ENCODE data around the gene EPHA4.
"Not testable (repeated sequence)": the region's sequence is repeated elsewhere in the genome, so short reads cannot be mapped to it uniquely, and the experiment has no call there.

The EPHA4 gene

DNA sequence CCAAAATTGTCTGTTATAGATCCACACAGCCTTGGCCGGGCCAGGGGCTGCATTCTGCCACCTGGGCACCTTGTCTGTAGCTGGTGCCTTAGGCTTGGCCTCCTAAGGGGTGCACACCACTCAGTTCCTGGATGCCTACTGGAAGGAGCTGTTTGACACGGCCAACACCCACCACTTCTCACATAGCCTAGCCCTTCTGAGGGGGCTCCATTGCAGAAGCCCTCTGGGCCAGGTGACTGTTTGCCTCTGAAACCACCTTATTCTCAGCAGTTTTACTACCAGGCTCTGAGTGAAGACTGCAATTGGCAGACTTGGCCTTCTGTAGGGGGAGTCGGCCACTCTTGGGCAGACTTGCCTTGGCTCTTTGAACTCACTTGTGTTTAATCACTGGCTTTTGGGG is 39.5 kb downstream of the EPHA4 start:
- FAIRE-seq: no peak

GRCh38 chr2:221530653-221531037 is 41.5 kb downstream of the EPHA4 start:
- no peak for FAIRE-seq

- FAIRE-seq: peak; percentile 50
Observed at GRCh38 chr2:221529943-221530652, 42.0 kb downstream of the EPHA4 start.

DNA sequence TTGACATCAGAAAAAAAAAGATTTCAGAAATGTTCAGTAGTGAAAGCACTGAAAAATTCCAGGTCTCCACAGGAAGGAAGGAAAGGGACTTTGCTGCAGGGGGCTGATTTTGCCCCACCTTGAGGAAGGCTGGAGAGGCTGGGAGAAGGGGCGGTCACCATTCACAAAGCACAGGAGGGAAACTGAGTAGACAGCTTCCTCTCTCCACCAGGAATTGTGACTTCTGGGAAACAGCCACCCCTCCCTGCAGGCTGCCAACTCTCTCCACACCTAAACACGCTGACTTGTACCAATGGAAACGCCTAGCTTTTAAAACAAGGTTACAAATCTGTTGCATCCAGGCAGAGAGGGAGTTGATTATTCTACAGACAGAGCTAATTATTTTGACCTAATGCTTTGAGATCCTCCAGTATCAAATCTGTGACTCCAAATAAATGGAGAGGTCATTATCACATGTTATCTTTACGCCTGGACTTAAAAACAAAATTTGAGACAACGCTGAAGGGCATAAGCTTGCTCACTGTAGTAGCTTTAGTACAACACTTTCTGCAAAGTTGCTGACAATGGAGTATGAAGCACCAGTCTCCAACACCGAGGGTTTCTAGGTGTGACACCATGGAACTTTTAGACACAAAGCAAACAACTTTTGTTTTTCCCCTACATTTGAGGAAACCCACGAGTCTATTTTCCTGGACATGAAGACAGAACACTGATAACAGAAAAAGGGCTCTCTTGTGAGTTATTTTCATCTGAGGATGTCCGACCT is 42.7 kb downstream of the EPHA4 start:
- FAIRE-seq: no peak

GRCh38 chr2:221527776-221528309 is 44.3 kb downstream of the EPHA4 start:
- no peak for FAIRE-seq

- FAIRE-seq: no peak
Observed at GRCh38 chr2:221524158-221524557, 47.9 kb downstream of the EPHA4 start.

- no peak for FAIRE-seq
Observed at GRCh38 chr2:221521233-221521845, 50.8 kb downstream of the EPHA4 start.

GRCh38 chr2:221518935-221519625 is 53.0 kb downstream of the EPHA4 start:
- FAIRE-seq: no peak

- FAIRE-seq: no peak
Observed at GRCh38 chr2:221518201-221518934, 53.7 kb downstream of the EPHA4 start.

DNA sequence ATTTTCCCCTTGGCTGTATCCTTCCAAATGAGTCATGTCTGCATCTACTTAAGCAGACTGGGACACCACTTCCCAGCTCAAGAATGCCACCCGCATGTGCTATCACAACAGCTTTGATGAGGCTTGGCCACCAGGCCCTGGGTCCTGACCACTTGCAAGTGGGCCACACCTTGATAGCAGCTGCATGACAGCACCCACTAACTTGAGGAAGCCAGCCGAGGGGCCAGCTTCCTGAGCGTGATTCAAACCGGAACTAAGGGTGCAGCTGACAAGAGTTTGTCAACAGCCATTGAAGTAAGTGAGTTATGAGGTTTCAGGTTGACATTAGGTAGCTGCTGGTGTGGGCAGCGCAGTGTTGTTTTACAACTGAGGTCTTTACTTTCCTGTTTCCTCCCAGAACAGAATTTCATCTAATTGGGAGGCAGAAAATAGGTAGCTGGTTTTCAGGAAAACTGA is 54.4 kb downstream of the EPHA4 start:
- no peak for FAIRE-seq

DNA sequence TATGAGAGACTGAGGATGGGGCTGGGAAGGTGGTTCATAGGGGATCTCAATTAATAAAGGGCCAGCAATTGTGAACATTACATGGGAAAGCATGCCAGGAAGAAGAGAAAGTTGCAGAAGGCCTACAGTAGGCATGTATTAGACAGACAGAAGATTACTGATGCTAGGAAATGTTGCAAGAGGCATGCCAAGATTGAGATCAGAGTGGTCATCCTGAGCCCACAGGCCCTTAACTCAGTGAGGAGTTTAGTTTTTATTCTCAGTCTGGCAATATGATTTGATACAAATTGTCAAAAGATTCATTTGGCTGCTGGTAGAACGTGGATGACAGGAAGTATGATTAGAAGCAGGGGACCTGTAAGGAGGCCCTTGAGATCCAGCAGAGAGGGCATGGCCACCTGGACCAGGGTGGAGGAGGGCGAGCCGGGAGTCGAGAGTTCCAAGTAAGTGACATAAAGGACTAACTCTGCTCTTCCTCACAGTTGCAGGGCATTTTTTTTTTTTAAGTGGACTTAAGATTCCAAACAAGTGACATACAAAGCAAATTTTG is 54.9 kb downstream of the EPHA4 start:
- FAIRE-seq: no peak

DNA sequence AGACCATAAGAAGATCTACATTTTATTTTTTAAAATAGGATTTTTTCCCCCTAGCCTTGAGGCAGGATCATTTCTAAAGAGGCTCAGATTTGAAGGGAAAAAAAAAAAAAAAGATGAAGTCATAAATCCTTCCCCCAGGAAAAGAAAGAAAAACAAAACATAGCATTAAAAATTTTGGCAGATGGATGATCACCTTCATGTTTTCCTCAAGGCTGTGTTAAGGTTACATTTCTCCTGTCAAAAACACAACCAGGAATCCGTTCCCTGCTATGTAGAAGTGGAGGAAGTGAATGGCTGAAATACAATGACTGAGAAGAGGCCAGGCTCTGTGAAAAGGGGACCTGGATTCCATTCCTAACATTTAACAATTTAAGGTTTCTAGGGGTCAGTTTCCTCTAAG is 56.2 kb downstream of the EPHA4 start:
- FAIRE-seq: no peak

- FAIRE-seq: no peak
Observed at GRCh38 chr2:221514305-221515040, 57.6 kb downstream of the EPHA4 start.

- no peak for FAIRE-seq
Observed at GRCh38 chr2:221513232-221513631, 58.9 kb downstream of the EPHA4 start.

GRCh38 chr2:221511325-221511724 is 60.8 kb downstream of the EPHA4 start:
- FAIRE-seq: not testable (repeated sequence)

- no peak for FAIRE-seq
Observed at GRCh38 chr2:221506469-221506868, 65.6 kb downstream of the EPHA4 start.

DNA sequence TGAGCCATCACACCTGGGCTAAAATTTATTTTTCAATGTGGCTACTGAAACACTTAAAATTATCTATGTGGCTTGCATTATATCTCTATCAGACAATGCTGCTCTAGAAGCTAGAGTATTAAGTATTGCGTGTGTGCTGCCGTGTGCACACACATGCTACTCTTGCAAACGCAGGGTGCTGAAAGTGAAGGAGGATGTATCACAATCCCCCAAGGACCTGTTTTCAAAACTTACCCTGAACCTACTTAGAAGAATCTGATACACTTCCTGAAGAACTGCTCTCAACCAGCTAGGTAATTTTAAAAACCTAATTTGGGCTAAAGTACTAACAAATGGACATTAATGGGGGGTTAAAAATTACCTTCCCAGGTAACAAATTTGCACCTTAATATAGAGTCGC is 66.5 kb downstream of the EPHA4 start:
- no peak for FAIRE-seq

- no peak for FAIRE-seq
Observed at GRCh38 chr2:221504905-221505304, 67.2 kb downstream of the EPHA4 start.

GRCh38 chr2:221503965-221504364 is 68.1 kb downstream of the EPHA4 start:
- no peak for FAIRE-seq

DNA sequence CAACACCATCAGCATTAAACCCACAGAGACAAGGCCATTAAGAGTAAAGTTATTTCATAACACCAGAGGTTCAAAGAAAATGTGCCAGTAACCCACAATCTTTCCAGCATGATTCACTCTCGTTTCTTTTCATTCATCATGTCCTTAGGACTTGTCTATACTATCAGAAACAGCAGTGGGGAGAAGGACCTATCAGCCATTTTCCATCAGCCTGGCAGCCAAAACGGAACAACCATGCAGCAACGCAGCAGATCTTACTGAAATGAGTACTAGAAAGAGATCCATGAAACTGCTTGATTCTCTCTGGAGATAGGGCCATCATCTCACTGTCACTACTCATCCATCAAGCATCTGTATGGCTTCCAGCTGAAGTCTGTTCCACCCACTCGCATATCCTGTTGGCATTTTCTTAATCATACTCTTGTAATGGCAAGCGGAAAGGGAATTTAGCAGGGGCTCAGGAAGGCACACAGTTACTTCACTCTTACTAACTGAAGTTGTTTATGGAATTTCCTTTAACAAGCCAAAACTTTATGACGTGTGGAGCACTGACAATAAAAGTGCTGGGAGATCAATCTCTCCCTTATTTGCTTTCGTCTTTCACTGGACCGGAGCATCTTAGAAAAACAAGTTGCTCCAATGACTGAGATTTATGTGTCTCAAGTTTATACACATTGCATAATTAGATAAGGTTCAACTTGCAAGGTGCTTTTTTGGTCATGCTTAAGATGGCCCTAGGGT is 69.7 kb downstream of the EPHA4 start:
- FAIRE-seq: no peak

All from endometrium (tissue), 2 donors.